Hematopoietic multipotent progenitor cell treated with erythropoietin and hydrocortisone succinate and interleukin-3 and kit ligand, for 17 days (in vitro differentiated cells): ENCODE results near the gene LRRFIP1.

ENCODE experiments used
- DNase-seq: peaks from one replicate; pipeline ENCODE4 v3.0.0-alpha.2; 2015; ENCODE audit warnings: low spot score

The LRRFIP1 gene

DNA sequence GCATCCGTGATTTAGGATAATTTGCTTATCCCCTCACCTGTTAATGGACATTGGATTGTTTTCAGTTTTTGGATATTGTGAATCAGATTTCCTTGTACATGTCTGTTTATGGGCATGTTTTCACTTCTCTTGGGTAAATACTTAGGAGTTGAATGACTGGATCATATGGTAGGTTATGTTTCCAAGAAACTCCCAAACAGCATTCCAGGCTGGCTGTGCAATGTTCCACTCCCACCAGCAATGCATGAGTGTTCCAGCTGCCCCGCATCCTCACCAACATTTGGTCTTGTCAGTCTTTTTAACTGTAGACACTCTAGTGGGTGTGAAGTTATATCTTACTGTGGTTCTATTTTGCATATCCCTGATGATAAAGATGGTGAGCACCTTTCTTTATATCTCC, 8.9 kb upstream of the LRRFIP1 start:
- no peak for DNase-seq

DNA sequence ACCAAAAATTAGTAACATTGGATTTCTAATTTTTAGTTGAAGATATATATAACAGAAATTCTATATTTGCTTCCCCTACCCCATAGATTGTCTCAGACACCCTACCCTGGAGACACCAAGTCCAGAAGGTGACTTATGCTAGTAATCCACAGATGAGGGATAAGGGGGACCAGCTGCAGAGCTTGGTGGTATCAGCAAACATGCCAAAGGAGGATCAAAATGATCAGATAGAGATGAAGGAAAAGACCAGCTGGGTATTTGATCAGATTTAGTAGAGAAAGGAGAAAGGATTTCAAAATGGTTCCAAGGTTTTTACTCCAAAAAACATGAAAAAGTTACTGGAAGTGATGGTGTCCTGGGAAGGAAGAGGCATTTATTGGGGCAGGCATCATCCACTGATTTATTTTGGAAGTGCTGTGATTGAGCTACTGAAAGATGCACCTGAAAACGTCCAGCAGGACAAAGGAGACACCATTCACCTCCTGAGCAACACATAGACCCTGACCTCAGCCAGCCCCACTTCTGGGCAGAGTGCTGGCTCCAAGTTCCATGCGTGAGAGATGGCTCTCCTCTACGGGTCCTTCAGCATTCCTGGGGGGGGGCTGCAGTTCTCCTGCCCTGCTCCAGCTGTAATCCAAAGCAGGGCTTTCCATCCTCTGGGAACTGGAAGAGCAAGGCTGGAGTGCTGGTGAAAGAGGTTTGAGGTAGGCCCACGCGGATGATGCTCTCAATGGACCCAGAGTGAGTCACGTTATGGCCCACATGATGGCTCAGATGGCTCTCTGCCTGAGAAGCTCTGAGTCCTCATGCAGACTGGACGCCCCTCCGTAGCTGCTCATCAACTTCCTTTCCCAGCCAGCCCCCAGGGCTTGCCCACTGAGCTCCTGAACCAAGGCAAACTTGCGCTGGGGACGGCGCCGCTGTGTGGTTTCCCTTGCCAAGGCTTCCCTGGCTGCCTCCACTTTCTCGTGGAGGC, 3.7 kb upstream of the LRRFIP1 start:
- DNase-seq: no peak

DNA sequence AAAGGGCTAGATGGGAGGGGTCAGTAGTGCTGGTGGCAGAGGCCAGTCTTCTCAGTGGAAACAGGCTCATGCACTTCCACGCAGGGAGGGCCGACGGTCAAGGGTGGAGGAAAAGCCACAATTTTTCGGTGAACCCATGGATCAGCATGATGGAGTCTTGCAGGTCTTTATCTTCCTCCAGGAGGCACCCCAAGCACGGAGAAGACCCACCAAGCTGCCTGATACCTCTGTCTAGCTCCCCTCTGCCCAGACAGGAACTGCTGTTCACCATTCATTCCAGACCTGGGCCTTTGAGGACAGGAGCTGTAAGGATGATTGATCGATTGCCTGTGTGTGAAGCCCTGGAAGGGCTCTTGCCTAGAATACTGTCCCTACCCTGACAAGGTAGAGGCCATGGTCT, 2.8 kb upstream of the LRRFIP1 start:
- no peak for DNase-seq

DNA sequence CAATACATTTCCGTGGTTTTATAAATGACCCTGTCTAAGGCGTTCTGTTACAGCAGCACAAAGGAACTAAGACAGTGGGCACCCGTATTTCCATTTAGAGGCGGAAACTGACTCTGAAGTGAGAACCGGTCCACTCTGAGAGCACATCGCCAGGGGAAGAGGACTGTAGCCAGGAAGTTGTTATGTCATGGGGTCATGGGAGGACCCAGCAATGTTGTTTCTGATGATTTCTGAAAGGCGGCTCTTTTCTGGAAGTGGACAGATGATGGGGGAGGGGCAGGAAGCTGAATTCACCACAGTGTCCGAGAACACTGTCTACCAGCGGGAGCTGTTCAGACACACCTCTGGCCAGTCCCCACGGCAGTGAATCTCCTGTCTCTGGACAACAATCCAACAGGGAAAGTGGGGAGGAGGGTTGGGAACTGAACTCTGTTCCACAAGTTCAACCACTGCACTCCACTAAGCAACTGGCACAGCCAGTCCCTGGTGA, 2.1 kb upstream of the LRRFIP1 start:
- DNase-seq: no peak

DNA sequence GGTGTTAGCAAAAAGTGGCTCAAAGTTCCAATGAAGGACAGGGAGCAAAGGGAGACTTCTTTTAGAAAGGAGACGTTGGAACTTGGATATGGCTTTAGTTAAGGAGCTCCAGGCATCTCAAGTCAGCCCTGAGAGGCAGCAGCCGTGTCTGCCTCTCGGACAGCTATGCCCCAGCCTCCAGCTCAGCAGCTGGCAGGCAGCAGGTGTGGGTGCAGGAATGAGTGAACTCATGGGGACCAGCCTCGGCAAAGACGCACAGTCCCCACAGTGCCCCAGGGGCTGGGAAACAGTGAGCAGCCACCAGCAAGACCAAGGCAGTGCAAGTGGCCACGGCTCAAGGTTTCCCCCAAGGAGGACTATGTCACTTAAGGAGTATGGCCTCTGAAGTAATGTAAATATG, 1.6 kb upstream of the LRRFIP1 start:
- no peak for DNase-seq

DNA sequence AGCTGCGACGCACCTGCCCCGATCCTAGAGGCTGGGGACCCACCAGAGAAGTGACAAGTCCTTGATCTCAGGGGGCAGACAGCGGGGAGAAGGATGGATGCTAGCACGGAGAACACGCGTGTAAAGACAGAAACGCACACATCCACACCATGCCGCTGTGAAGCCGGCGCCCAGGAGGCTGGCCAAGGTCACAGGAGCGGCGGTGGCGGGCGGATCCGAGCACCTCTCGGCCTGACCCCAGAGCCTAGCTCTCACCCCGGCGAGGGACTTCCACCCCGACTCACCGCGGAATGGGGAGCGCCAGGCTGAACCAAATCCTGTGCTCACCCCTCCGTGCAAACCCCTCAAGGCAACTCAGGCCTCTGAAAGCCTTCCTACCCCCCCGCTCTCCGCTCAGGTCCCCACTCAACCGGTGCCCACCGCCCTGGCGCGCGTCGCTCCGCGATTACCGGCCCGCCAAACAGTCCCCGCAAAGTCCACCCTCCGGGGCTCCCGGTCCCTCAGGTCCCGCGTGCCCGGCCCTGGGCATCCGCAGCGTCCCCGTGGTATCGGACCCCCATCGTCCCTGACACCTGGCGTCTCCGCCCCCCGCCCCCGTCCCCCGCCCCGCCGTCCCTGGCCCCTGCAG, 460 bp upstream of the LRRFIP1 start:
- DNase-seq: no peak

DNA sequence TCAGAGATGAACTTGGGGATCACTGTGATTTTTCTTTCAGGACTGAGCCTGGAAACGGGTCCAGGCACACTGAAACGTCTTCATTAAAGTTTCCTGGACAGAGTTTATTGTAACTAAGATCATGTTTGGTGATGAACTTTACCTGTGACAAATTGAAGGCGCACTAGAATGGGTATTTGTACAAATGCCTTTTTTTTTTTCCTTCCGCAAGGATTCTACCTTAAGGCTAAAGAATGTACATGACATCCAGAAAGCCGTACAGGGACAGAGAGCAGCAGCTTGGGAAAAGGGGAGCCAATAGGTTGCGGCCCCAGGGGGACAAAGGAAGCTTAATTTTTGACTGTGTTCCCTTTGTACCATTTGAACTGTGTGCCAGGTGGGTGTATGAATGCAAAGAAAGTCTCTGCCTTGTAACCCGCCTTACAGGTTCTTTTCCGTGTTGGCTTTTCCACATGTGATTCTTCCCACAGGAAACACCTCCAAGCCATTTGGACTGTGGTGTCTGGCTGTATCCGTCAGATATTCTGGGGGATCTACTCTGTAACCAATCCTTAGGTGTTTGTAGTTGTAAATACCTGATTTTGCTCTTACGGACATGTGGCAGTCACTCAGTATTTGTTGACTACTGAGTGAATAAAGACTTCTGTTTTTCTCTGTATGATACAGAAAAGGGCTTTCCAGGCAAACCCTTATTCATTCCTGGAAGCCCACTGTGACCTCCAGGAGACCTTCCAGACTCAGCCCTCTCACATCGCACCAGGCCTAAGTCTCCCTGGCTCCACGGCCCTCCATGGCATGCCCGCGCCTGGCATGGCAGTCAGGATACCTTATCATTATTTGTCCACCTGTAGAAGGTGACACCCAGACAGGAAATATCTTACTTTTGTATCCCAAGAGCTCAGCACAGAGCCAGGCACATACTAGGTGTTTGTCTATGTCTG, 1.1 kb downstream of the LRRFIP1 start:
- DNase-seq: no peak

DNA sequence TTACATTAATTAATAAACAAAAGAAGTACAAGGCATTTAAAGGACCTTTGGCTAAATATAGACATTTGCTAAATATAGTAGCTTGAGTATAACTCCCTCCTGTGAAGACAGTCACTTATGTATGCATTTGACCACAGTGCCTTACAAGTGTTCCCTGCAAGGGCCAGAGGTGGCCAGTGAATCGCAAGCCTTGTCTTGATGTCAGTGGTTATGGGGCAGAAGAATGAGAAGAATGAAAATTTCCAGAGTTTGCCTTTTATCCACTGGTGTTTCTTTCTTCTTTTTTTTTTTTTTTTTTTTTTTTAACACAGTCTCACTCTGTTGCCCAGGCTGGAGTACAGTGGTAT, 1.8 kb downstream of the LRRFIP1 start:
- DNase-seq: no peak

DNA sequence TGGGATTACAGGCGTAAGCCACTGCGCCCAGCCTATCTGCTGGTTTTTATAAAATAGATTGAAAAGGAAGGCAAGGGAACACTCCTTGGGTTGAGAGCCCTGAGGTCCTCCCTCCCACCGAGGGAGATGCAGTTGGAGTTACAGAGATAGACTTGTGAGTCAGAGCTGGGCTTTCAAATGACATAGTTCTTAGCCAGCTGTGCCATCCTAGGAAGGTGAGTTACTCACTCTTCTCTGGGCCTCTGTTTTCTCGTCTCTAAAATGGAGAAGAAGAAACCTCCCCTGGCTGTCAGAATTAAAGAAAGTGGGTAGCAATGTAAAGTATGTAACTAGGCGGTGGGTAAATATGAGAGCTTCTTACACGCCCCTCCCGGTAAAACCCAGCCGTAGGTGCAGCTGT, 2.4 kb downstream of the LRRFIP1 start:
- no peak for DNase-seq

DNA sequence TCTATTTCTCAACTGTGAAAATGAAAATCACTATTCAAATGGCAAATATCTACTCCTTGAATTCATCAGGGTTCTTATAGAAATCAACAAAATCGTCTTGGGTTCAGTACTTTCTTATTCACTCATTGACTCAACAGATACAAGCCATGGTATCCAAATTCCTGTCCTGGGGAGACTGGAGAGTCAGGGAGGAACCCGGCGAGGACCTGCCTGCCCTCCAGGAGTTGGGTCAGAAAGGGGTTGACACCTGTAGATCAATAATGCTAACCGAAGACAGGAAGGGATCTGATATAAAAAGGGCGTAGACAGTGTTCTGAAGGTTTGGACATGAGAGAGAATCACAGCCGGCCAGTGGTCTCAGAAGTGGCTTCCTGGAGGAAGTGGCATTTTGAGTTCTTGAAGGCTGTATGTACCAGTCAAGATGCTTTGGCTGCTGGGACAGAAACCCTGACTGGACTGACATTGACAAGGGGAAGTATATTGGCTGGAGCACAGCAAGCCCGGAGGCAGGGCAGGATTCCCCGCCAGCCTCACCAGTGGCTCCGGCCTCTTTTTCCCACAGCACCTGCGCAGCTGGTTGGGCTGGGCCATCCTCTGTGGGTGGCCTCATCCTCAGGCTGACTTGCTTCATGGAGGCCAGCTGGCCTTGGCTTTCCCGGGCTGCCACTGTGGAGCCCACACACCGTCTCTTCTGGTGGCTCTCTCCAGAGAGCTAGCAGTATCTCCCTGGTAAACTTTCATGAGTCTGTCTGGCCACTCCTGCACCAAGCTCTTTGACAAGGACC, 3.0 kb downstream of the LRRFIP1 start:
- DNase-seq: no peak

DNA sequence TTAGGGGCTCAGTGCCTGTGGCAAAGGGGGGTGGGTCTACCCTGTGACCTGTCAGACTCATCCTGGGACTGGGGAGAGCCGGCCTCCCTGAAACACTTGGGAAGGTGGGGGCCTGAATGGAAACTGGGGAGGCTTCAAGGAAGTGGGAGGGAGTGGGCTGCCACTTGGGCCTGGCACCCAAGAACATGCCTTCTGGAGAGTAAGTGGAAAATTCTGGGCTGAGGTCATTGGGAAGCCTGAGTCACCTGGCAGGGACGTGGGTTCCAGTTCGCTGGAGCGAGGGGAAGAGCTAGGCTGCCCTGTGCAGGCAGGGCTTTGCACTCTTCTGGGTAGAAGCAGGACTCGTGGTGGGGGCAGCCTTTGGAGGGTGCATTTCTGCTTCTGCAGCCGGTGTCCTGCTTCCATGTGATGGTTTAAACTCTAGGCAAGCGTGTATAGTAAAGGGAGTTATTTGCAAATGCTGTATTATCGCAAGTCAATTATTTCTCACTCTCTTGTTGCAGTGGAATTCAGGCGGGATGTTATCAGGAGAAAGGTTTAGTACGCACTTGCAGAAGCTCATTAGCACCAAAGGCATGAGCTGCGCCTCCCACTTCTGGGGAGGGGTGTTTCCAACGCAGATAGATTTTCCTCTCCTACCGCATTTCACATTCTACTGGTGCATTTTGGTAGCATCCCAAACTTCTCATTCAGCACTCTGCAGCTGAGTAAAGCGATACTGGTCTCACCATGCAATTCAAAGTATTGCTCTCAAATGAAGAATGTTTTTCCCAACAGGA, 3.8 kb downstream of the LRRFIP1 start:
- DNase-seq: no peak

DNA sequence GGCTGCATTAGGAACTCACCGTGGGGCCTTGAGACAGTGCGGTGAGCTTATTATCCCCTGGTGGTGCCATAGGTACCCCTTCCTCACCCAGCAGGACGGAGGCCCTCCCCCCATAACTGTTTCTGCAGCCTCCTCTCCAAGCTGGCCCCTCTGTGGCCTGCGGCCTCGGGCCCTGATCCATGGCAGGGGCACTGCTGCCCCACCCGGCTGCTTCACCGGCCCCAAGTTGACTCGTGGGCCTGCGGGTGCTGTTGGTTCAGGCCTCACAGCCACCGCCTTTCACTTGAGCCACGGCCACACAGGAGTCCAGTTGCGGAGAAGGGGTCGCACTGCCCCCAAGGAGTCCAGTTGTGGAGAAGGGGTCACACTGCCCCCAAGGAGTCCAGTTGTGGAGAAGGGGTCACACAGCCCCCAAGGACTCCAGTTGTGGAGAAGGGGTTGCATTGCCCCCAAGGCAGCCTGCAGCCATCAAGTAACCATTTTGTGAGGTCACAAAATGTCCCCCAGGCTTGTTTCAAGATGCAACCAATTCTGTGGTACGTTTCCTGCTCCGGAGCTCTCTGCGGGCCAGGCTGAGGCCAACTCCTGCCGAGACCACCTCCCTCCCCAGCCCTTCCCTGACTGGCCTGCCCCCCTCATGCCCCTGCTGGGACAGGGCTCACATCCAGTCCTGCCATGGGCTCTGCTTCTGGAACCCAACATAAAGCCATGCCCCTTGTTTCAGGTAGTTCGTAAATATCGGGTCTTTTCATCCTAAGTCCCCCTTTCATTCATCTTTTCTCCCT, 4.6 kb downstream of the LRRFIP1 start:
- no peak for DNase-seq

DNA sequence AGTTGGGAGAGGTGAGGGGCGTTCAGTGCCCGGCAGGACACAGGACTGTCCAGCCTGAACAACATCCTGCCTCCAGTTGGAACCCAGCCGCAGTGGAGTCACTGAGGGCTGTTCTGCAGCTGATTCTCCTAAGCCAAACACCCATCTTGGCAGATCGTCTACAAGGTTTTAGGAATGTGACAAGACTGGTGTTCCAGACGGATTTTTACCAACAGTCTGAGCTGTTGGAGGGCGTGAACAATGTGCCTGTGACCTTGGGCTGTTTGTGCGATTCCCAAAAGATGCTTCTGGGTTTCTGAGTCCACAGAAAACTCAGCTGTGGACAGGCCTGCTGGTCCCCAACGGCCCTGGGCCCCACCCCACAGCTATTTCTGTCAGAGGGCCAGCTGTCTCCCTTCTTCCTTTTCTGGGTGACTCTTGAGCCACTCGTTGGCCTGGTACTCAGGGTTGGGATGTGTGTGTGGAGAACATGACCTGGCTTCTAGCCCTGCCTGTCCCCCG, 5.7 kb downstream of the LRRFIP1 start:
- DNase-seq: no peak

DNA sequence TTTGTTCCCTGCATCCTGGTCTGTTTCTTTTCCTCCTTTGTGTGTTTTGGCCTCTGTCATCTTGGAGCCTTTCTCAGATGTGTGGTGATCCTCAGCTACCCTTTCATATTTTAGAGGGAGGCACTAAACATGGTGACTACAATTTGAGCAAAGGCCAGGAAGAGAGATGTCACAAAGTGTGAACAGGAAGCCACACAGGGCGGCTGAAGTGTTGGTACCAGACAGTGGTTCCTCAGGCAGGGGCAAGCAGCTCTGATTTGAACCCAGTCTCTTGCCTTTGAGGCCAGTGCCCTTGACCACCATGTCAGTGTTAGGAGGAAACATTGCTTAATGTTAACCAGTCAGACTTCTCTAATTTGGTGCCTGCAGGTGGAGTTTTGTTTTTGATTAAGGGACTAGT, 9.2 kb downstream of the LRRFIP1 start:
- DNase-seq: no peak

DNA sequence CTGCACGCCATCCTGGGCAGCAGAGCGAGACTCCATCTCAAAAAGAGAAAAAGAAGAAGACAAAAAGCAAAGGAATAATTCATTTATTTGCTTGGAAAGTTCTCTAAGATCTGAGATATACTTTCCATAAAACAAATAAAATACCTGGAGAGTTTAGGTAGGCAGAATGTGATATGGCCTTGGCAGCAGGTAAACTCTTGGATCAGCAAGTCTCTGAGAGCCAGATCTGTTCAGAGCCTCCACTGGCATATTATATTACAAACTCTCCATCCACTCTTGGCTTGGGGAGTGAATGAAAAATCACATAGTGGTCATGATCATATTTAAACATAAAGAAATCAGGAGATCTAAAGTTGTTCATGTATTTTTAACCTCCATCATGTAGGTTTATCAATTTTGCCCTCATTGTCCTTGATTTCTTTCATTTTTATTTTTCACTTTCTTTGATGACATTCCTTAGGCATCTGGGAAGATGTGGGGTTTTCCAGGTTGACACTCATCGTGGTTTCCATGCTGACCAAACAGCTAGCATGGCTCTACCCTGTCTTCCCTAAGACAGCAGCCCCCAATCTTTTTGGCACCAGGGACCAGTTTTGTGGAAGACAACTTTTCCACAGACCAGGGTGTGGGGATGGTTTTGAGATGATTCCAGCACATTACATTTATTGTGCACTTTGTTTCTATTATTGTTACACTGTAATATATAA, 10.2 kb downstream of the LRRFIP1 start:
- no peak for DNase-seq

DNA sequence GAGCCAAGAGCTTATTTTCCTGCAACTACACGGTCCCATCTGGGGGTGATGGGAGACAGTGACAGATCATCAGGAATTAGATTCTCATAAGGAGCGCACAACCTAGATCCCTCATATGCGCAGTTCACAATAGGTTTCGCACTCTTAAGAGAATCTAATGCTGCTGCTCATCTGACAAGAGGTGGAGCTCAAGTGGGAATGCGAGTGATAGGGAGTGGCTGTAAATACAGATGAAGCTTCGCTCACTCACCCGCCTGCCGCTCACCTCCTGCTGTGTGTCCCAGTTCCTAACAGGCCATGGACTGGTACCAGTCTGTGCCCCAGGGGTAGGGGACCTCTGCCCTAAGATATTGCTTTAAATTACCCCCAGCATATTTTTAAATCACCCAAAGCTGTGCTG, 10.8 kb downstream of the LRRFIP1 start:
- DNase-seq: no peak

DNA sequence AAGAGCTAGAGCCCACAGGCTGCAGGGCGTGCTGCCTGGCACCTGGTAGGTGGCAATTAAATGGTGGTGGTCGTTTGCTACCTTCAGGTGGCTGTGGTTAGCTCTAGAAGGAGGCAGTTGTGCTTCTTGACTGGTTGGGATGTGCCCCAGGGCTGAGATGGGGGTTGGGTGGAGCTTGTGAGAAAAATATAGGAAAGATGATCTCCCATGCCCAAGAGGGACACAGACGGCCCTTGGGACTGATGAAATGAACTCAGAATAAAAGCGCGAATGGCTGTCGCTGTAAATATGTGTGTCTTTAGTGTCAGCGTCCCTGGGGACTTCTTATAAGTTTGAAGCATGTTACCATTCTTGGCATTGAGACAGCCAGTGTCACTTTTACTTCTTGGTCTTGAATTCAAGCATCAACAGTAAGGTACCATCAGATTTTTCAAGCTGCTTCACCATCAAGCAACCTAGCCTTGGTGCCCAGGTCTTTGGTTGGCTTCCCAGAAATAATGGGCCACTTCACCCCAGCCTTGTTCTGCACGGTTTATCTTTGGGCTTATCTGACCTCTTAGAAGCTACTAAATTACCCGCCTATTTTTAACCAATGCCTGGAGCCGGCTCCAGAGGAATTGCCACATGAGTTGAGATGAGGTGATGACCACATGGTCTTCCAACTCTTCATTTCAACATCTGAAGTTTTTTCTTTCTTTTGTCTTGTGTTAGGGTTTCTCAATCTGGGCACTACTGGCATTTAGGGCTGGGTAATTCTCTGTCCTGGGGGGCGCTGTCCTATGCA, 11.9 kb downstream of the LRRFIP1 start:
- no peak for DNase-seq

DNA sequence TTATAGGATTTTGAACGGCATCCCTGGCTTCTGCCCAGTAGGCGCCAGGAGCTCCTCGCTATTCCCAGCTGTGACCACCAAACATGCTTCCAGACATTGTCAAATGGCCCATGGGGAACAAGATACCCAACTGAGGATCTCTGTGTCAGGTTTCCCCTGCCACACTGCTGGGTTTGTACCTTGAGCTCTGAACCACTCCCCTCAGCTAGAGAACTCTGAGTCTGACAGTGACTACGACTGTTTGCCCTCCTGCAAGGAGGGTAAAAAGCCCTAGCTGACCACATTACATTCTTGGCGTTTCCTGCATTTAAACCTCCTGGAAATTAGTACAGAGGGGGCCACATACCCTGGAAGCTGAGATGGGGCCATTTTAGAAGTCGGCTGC, 12.4 kb downstream of the LRRFIP1 start:
- DNase-seq: no peak
